H1 (cell line): ENCODE measurements around the gene C16orf90. TPM values are rescaled to one million over a fixed set of nuclear protein-coding genes. Genes with fewer than 3 reads are reported as not detected.

ENCODE experiments used
- CTCF ChIA-PET: fragments of 300-600 bp; sonication (Branson Sonifier 250); formaldehyde crosslinking; loops from one replicate; lab custom pipeline; 2021; ENCODE audit not compliant: partially characterized antibody; lab: Charles Lee
- POLR2A ChIA-PET: fragments of 300-600 bp; sonication (Branson Sonifier 250); formaldehyde crosslinking; loops from one replicate; lab custom pipeline; 2021; ENCODE audit warnings: inconsistent platforms; ENCODE audit not compliant: partially characterized antibody; lab: Charles Lee
- DNase-seq, 2 experiments: peaks; one replicate each; pipeline versions ENCODE4 v3.0.0 to v3.0.0-alpha.2; 2010 to 2022; ENCODE audit warnings: low spot score in 2 of 2, low read depth in 1 of 2, mixed read lengths in 1 of 2
- FAIRE-seq: peaks from 2 replicates; lab custom pipeline; 2011; peaks lifted over from hg19 to GRCh38; lab: Jason Lieb, UNC
- H2AFZ ChIP-seq: 2 replicates; pipeline ENCODE4 v1.8.1; 2012; ENCODE audit warnings: low read length, inconsistent platforms
- H2AK5ac ChIP-seq: 2 replicates; pipeline ENCODE4 v1.6.1; 2013; ENCODE audit warnings: low read depth, low read length
- H2BK120ac ChIP-seq: replicated peaks from 2 replicates; pipeline ENCODE3; 2013; ENCODE audit warnings: low read depth, low read length, inconsistent platforms
- H2BK12ac ChIP-seq: 2 replicates; pipeline ENCODE4 v1.6.1; 2013; ENCODE audit warnings: low read depth, low read length
- H2BK15ac ChIP-seq: 2 replicates; pipeline ENCODE4 v1.6.1; 2013; ENCODE audit warnings: low read length
- H2BK20ac ChIP-seq: 2 replicates; pipeline ENCODE4 v1.6.1; 2013; ENCODE audit warnings: low read length
- H2BK5ac ChIP-seq: 2 replicates; pipeline ENCODE4 v1.6.1; 2013; ENCODE audit warnings: low read depth, low read length
- H3K14ac ChIP-seq: 2 replicates; pipeline ENCODE4 v1.6.1; 2013; ENCODE audit warnings: inconsistent platforms; ENCODE audit not compliant: insufficient read length
- H3K18ac ChIP-seq: 2 replicates; pipeline ENCODE4 v1.6.1; 2013; ENCODE audit warnings: low read length; ENCODE audit errors: extremely low read depth
- H3K23ac ChIP-seq: 2 replicates; pipeline ENCODE4 v1.6.1; 2013; ENCODE audit warnings: inconsistent platforms; ENCODE audit not compliant: insufficient read length
- H3K23me2 ChIP-seq: 2 replicates; pipeline ENCODE4 v1.6.1; 2013; ENCODE audit warnings: low read depth, low read length
- H3K27ac ChIP-seq: 2 replicates; pipeline ENCODE4 v1.6.1; 2011; ENCODE audit warnings: low read depth, low read length, inconsistent platforms
- H3K27me3 ChIP-seq, 4 experiments: replicated peaks in 1 of 4; 1 replicate in 1 of 4; 2 replicates in 3 of 4; pipeline versions ENCODE4 v1.6.1 to v1.8.1; 2011 to 2013; ENCODE audit warnings: low read length in 3 of 4, mild to moderate bottlenecking in 3 of 4, inconsistent platforms in 2 of 4, mixed read lengths in 2 of 4, moderate library complexity in 1 of 4; ENCODE audit not compliant: control insufficient read depth in 3 of 4, insufficient read depth in 3 of 4; ENCODE audit errors: extremely low read depth in 1 of 4
- H3K36me3 ChIP-seq, 4 experiments: 2 replicates each; pipeline versions ENCODE4 v1.6.1 to v1.8.1; 2011 to 2013; ENCODE audit warnings: mild to moderate bottlenecking in 4 of 4, low read length in 3 of 4, moderate library complexity in 2 of 4, control low read depth in 1 of 4, inconsistent platforms in 1 of 4; ENCODE audit not compliant: insufficient read depth in 4 of 4, control insufficient read depth in 2 of 4
- H3K4ac ChIP-seq: replicated peaks from 2 replicates; pipeline ENCODE3; 2013; ENCODE audit warnings: low read length, low read depth, mixed read lengths, inconsistent platforms; ENCODE audit not compliant: insufficient read length
- H3K4me1 ChIP-seq, 4 experiments: replicated peaks in 1 of 4; 1 replicate in 1 of 4; 2 replicates in 3 of 4; pipeline versions ENCODE4 v1.6.1 to v1.8.1; 2011 to 2013; ENCODE audit warnings: low read length in 3 of 4, inconsistent platforms in 2 of 4, mixed read lengths in 1 of 4; ENCODE audit not compliant: insufficient read depth in 4 of 4, control insufficient read depth in 3 of 4
- H3K4me2 ChIP-seq, 2 experiments: 2 replicates each; pipeline versions ENCODE4 v1.6.1 to v1.8.1; 2011 to 2013; ENCODE audit warnings: low read depth in 2 of 2, low read length in 2 of 2, control low read depth in 1 of 2, inconsistent platforms in 1 of 2, mild to moderate bottlenecking in 1 of 2; ENCODE audit not compliant: insufficient read depth in 1 of 2
- H3K4me3 ChIP-seq, 4 experiments: fragments of 200-600, 300-600 bp in 1 of 4; sonication (generic), shearing (Covaris generic), sonication (Bioruptor Twin) in 1 of 4; 2 replicates each; pipeline versions ENCODE4 v1.5.1 to v1.8.1; 2011 to 2016; ENCODE audit warnings: low read length in 4 of 4, low read depth in 3 of 4, control low read depth in 2 of 4, inconsistent platforms in 2 of 4, mild to moderate bottlenecking in 2 of 4, mixed read lengths in 1 of 4, moderate library complexity in 1 of 4; ENCODE audit not compliant: insufficient read depth in 2 of 4; ENCODE audit errors: extremely low read depth in 1 of 4
- H3K56ac ChIP-seq: replicated peaks from 2 replicates; pipeline ENCODE3; 2013; ENCODE audit warnings: low read depth, mild to moderate bottlenecking, mixed read lengths, low read length, inconsistent platforms; ENCODE audit not compliant: insufficient read length
- H3K79me1 ChIP-seq: 2 replicates; pipeline ENCODE4 v1.6.1; 2013; ENCODE audit warnings: low read depth, low read length, control low read depth
- H3K79me2 ChIP-seq, 2 experiments: 2 replicates each; pipeline versions ENCODE4 v1.6.1 to v1.8.1; 2012 to 2013; ENCODE audit warnings: low read length in 2 of 2, mild to moderate bottlenecking in 2 of 2, inconsistent platforms in 1 of 2; ENCODE audit not compliant: insufficient read depth in 2 of 2, control insufficient read depth in 1 of 2
- H3K9ac ChIP-seq, 4 experiments: replicated peaks in 1 of 4; 1 replicate in 1 of 4; 2 replicates in 3 of 4; pipeline versions ENCODE4 v1.6.1 to v1.8.1; 2011 to 2013; ENCODE audit warnings: low read depth in 3 of 4, low read length in 3 of 4, control low read depth in 2 of 4, mild to moderate bottlenecking in 2 of 4, moderate library complexity in 2 of 4, inconsistent platforms in 1 of 4; ENCODE audit errors: extremely low read depth in 1 of 4
- H3K9me3 ChIP-seq, 2 experiments: 2 replicates each; pipeline versions ENCODE4 v1.6.1 to v1.8.1; 2012 to 2013; ENCODE audit warnings: mild to moderate bottlenecking in 2 of 2, moderate library complexity in 2 of 2, control low read depth in 1 of 2, inconsistent platforms in 1 of 2, low read depth in 1 of 2, low read length in 1 of 2, mixed read lengths in 1 of 2; ENCODE audit not compliant: insufficient read depth in 2 of 2
- H4K20me1 ChIP-seq, 2 experiments: replicated peaks in 1 of 2; 2 replicates each; pipeline versions ENCODE3 to v1.8.1; 2011 to 2013; ENCODE audit warnings: inconsistent platforms in 2 of 2, low read length in 2 of 2, mild to moderate bottlenecking in 1 of 2; ENCODE audit not compliant: insufficient read depth in 2 of 2, control insufficient read depth in 1 of 2
- H4K5ac ChIP-seq: 2 replicates; pipeline ENCODE4 v1.6.1; 2013; ENCODE audit warnings: low read length, low read depth, mixed read lengths, inconsistent platforms; ENCODE audit not compliant: insufficient read length
- H4K8ac ChIP-seq: 2 replicates; pipeline ENCODE4 v1.8.0; 2013; ENCODE audit warnings: mild to moderate bottlenecking, moderate library complexity, low read length, inconsistent platforms; ENCODE audit not compliant: insufficient read depth; ENCODE audit errors: extremely low read depth
- H4K91ac ChIP-seq: replicated peaks from 2 replicates; pipeline ENCODE3; 2013; ENCODE audit warnings: low read length, mixed read lengths, inconsistent platforms; ENCODE audit not compliant: insufficient read length
- BRCA1 ChIP-seq: IDR thresholded peaks from 2 replicates; pipeline ENCODE4 v1.6.1; 2012; ENCODE audit warnings: low read depth, low read length, improper control_type of control experiment
- CBX8 ChIP-seq: fragments of 300-800, 300-1000 bp; sonication (generic); IDR thresholded peaks from 2 replicates; pipeline ENCODE4 v1.7.1; 2016; ENCODE audit warnings: low read depth, low read length, borderline replicate concordance
- GTF2F1 ChIP-seq: IDR thresholded peaks from 2 replicates; pipeline ENCODE4 v1.6.1; 2012; ENCODE audit warnings: low read depth, low read length, improper control_type of control experiment, borderline replicate concordance
- HDAC6 ChIP-seq: IDR thresholded peaks from one replicate; pipeline ENCODE4 v1.7.1; 2012; ENCODE audit warnings: low read depth, mild to moderate bottlenecking, inconsistent platforms, low read length, moderate library complexity
- MAX ChIP-seq: IDR thresholded peaks from 2 replicates; pipeline ENCODE4 v1.6.1; 2012; ENCODE audit warnings: inconsistent platforms
- PHF8 ChIP-seq: fragments of 200-600 bp; sonication (generic); conservative IDR thresholded peaks from 2 replicates; pipeline ENCODE4 v1.7.1; 2012; ENCODE audit warnings: low read depth, mild to moderate bottlenecking, inconsistent platforms, low read length, moderate library complexity
- POU5F1 ChIP-seq: IDR thresholded peaks from 2 replicates; pipeline ENCODE4 v1.6.1; 2011; ENCODE audit warnings: low read depth, mild to moderate bottlenecking, low read length, moderate library complexity
- RXRA ChIP-seq: IDR thresholded peaks from 2 replicates; pipeline ENCODE4 v1.6.1; 2011; ENCODE audit warnings: low read depth, mild to moderate bottlenecking, low read length, moderate library complexity; ENCODE audit not compliant: insufficient read depth
- SIRT6 ChIP-seq: IDR thresholded peaks from one replicate; pipeline ENCODE4 v1.7.1; 2012; ENCODE audit warnings: low read length, inconsistent platforms
- TBP ChIP-seq: IDR thresholded peaks from 2 replicates; pipeline ENCODE4 v1.6.1; 2011; ENCODE audit warnings: low read depth, low read length, improper control_type of control experiment
- ZNF274 ChIP-seq: IDR thresholded peaks from 2 replicates; pipeline ENCODE4 v1.7.0; 2012; ENCODE audit warnings: low read length, borderline replicate concordance; ENCODE audit errors: extremely low read depth
- WGBS, 2 experiments: shearing (Covaris generic) in 1 of 2; methylation state at CpG; one replicate each; pipeline versions ENCODE4 v1.1.6 to v1.1.7; 2013 to 2015; ENCODE audit warnings: low lambda C conversion rate in 2 of 2, mixed read lengths in 2 of 2, inconsistent platforms in 1 of 2, low coverage in 1 of 2, missing lambda C conversion rate in 1 of 2; ENCODE audit not compliant: insufficient replicate concordance in 2 of 2, insufficient coverage in 1 of 2, insufficient read length in 1 of 2; ENCODE audit errors: extremely low coverage in 1 of 2, missing lambda C conversion rate in 1 of 2; 5-methylcytosine and 5-hydroxymethylcytosine counted together
- polyA plus RNA-seq, 7 experiments: library from polyadenylated mRNA; depleted of rRNA in 3 of 7; stranded (reverse) in 5 of 7; unstranded in 2 of 7; fragments of >200 nt in 5 of 7; fragments of 200-250 nt in 2 of 7; gene quantifications; 1 replicate in 5 of 7; 2 replicates in 1 of 7; 4 replicates in 1 of 7; pipeline versions ENCODE4 v1.2.1 to v1.2.3, GENCODE V29; 2011 to 2013; ENCODE audit warnings: missing spikeins in 2 of 7, mixed read lengths in 2 of 7
- total RNA-seq: library from RNA; stranded (reverse); fragmentation: NEBNext Ultra II Directional; extraction: Animal tissue kit (Norgen Biotek cat#: 25700); gene quantifications from 2 replicates; pipeline ENCODE4 v1.2.1, GENCODE V29; 2021
- TF ChIP-seq, protein P1 (sequence below): IDR thresholded peaks from 2 replicates; pipeline ENCODE4 v1.6.1; 2011; ENCODE audit warnings: low read depth, mild to moderate bottlenecking, low read length; ENCODE audit not compliant: insufficient read depth

The C16orf90 gene
- total and polyA plus RNA-seq, 2 of the 8 experiments (the other 6 are each of a cell fraction or from before 2014, with no cell fraction given) = not detected

DNA sequence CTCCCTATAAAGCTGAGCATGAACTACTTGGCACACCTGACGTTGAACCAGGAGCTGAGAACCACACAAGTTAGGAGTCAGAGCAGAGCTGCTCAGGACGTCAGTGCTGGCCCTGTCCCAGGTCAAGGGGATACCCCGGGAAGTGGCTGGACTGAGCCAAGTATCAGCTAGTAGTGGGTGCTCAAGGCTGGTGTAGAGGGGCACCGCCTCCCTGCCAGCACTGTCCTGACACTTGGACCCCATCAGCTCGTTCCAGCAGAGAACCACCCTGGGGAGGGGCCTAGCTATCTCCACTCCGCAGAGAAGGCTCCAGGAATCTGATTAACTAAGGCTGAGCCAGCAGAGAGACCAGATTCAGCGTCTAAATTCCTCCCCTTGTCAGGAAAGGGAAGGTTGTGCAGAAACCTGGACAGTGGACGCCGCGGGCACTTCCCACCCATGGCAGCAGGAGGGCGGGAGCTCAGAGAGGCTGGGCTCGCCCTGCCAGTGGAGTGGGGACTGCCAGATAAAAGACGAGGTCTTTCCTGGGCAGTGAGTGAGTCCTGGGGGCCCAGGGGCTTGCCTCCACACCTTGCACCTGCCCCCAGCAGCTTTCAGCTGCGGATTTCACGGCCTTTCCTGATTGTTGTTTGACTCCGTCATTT, 21.0 kb downstream of the C16orf90 start:
- H2AK5ac ChIP-seq = no peak overlapping the region
- H3K9me3 ChIP-seq = no peaks in the 10 kb centered on the region
- H3K4me3 ChIP-seq = no peak overlapping the region
- peaks cover 0 to 8% (median 0%) of the 10 kb centered on the region in 4 experiments; a peak in 4 of 7 replicates for H3K4me1 ChIP-seq
- no peak overlapping the region for H2BK20ac ChIP-seq
- no peak overlapping the region for H3K14ac ChIP-seq
- H3K79me2 ChIP-seq = peaks cover 5 to 68% of the 10 kb centered on the region in 2 experiments; a peak in 3 of 4 replicates
- no peak overlapping the region for H3K27ac ChIP-seq
- WGBS, 2 experiments = 89% methylated on average over 16 of the region's 16 CpGs; no CpG with 5 or more reads in 1 of the 2 experiments
- CTCF ChIA-PET = interaction anchor here (0.9 kb wide), 1 partner anchor 18 kb away, joined by 4 read pairs; no protein-coding TSS in a partner anchor
- H4K5ac ChIP-seq = no peak overlapping the region
- no peaks in the 10 kb centered on the region for H3K23me2 ChIP-seq
- H3K9ac ChIP-seq = no peak overlapping the region
- no peak overlapping the region for H2BK5ac ChIP-seq
- peaks cover 0 to 2% (median under 1%) of the 10 kb centered on the region in 4 experiments; a peak in 4 of 8 replicates for H3K36me3 ChIP-seq
- H4K8ac ChIP-seq = no peak overlapping the region; the same call in 1 of the 2 replicates
- no peak overlapping the region for H3K56ac ChIP-seq
- no peak overlapping the region for H4K91ac ChIP-seq
- H2BK120ac ChIP-seq = no peak overlapping the region
- no peak overlapping the region for H3K18ac ChIP-seq
- H3K79me1 ChIP-seq = peaks cover 17% of the 10 kb centered on the region
- FAIRE-seq (no peak), DNase-seq (no peak)
- no peak overlapping the region for H2BK12ac ChIP-seq
- no peak overlapping the region for H3K4ac ChIP-seq
- H3K4me2 ChIP-seq = no peak overlapping the region
- H4K20me1 ChIP-seq = peaks cover 10 to 11% of the 10 kb centered on the region in 2 experiments
- no peaks in the 10 kb centered on the region for H3K27me3 ChIP-seq
- no peak overlapping the region for H2AFZ ChIP-seq
- H3K23ac ChIP-seq = no peak overlapping the region
- no peak overlapping the region for H2BK15ac ChIP-seq
- POLR2A ChIA-PET = interaction anchor here (1.0 to 3.0 kb wide), 2 partner anchors 16 to 17 kb away, joined by 3 to 9 read pairs; no protein-coding TSS in a partner anchor
- TF ChIP-seq TBP = no peak
- no peak for TF ChIP-seq MAX
- no peak for TF ChIP-seq ZNF274
- TF ChIP-seq, protein P1, sequence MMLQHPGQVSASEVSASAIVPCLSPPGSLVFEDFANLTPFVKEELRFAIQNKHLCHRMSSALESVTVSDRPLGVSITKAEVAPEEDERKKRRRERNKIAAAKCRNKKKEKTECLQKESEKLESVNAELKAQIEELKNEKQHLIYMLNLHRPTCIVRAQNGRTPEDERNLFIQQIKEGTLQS = no peak
- TF ChIP-seq POU5F1 = no peak
- TF ChIP-seq RXRA = no peak
- TF ChIP-seq PHF8 = no peak
- TF ChIP-seq CBX8 = no peak
- no peak for TF ChIP-seq GTF2F1
- TF ChIP-seq HDAC6 = no peak
- TF ChIP-seq BRCA1 = no peak
- no peak for TF ChIP-seq SIRT6
